Measurements from ENCODE around the gene MYO15A.

GRCh38 chr17:18190628-18191235 lies 82.2 kb downstream of the MYO15A start:
- TF ChIP-seq CTCF (optimal IDR thresholded peaks at IDR 0.05 in 1 of 3, IDR thresholded peaks at IDR 0.05 in 1 of 3, conservative IDR thresholded peaks at IDR 0.05 in 1 of 3; ENCODE audit: extremely low read depth in 1 of 3, insufficient read depth in 2 of 3, low read length in 3 of 3) (no peak), EZH2 (IDR thresholded peaks at IDR 0.05; ENCODE audit: low read length) (no peak)

Data from keratinocyte (primary cell).